Measurements from ENCODE around the gene PRG3. TPM values are rescaled to one million over a fixed set of nuclear protein-coding genes. Genes with fewer than 3 reads are reported as not detected.
A peak's percentile ranks its signal among the peaks of the same experiment; 100 is the strongest.

The PRG3 gene
- total RNA-seq, 2 donors from 2014 or later, result not detected

DNA sequence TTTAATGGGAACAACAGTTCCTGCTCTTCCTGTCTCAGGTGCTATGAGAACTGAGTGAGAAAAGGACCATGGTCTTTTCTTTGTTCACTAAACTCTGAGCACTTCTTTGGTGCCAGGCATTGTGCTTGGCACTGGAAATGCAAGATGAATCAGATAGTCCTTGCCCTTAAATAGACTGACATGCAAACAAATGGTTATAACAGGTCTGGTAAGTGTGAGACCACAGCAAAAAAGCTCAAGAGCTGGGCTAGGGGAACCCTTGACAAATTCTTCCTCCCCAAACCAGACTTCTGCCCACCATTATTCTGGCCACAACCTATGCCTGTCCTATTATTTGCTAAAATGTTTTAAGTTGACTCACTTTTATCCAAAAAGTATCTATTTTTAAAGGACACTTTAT, 40.9 kb upstream of the PRG3 start:
- Histone ChIP-seq H3K4me1 (peaks cover 0 to 42% of the 10 kb centered on the region in 2 donors), H3K27me3 (no peaks in the 10 kb centered on the region), H3K9me3 (no peaks in the 10 kb centered on the region), H3K27ac (no peak overlapping the region), H3K4me3 (no peak overlapping the region), H3K36me3 (peaks cover 37% of the 10 kb centered on the region)
- no peak for DNase-seq (ENCODE audit: low spot score)
- TF ChIP-seq, protein P1, sequence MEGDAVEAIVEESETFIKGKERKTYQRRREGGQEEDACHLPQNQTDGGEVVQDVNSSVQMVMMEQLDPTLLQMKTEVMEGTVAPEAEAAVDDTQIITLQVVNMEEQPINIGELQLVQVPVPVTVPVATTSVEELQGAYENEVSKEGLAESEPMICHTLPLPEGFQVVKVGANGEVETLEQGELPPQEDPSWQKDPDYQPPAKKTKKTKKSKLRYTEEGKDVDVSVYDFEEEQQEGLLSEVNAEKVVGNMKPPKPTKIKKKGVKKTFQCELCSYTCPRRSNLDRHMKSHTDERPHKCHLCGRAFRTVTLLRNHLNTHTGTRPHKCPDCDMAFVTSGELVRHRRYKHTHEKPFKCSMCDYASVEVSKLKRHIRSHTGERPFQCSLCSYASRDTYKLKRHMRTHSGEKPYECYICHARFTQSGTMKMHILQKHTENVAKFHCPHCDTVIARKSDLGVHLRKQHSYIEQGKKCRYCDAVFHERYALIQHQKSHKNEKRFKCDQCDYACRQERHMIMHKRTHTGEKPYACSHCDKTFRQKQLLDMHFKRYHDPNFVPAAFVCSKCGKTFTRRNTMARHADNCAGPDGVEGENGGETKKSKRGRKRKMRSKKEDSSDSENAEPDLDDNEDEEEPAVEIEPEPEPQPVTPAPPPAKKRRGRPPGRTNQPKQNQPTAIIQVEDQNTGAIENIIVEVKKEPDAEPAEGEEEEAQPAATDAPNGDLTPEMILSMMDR (IDR thresholded peaks at IDR 0.05), result no peak

DNA sequence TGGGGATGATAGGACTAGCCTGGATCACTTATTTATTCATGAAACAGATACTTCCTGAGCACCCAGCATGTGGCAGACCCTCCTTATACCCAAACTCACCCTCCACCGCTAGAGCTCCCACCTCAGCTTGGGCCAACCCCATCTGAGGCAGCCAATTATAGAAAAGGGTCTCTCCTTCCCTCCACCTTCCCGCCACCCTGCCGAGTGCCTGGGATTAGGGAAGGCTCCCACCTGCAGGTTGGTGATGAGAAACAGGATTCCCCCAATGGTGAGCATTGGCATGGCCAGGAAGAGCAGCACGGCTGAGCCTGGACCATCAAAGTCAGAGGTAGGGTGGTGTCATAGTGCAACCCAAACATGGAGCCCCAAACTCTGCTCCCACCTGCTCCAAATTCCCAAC, 40.1 kb upstream of the PRG3 start:
- Histone ChIP-seq H3K36me3 (peaks cover 44% of the 10 kb centered on the region), H3K27me3 (no peaks in the 10 kb centered on the region)
- TF ChIP-seq, protein P1 (IDR thresholded peaks at IDR 0.05), result no peak

DNA sequence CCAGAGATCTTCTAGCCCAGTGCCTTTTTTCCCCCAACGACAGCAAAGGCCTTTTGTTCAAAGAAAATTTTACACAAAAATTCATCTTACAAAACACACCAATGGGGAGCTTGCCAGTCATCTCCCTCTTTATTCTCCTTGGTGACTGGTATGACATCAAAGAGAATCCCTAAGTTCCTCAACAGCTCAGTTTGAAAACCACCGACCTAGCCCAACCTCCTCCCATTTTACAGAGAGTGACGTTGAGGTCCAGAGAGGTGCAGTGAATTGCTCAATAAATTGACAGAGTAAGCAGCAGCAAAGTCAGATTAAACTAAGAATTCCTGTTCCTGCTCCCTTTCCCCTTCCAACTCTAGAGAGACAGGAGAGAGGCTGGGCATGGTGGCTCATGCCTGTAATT, 38.2 kb upstream of the PRG3 start:
- peaks cover 63% of the 10 kb centered on the region for H3K36me3 ChIP-seq
- no peaks in the 10 kb centered on the region for H3K9me3 ChIP-seq
- TF ChIP-seq, protein P1 (IDR thresholded peaks at IDR 0.05), result no peak
- H3K27ac ChIP-seq, result no peak overlapping the region
- no peak for DNase-seq (ENCODE audit: low spot score)
- peaks cover 0 to 16% of the 10 kb centered on the region in 2 donors for H3K4me1 ChIP-seq
- no peaks in the 10 kb centered on the region for H3K27me3 ChIP-seq
- H3K4me3 ChIP-seq, result no peak overlapping the region

More for the DNA sequence above, 40.1 kb upstream of the PRG3 start:
- H3K4me1 ChIP-seq, result peaks cover 0 to 35% of the 10 kb centered on the region in 2 donors
- no peaks in the 10 kb centered on the region for H3K9me3 ChIP-seq
- H3K27ac ChIP-seq, result no peak overlapping the region
- DNase-seq (ENCODE audit: low spot score), result no peak
- no peak overlapping the region for H3K4me3 ChIP-seq

DNA sequence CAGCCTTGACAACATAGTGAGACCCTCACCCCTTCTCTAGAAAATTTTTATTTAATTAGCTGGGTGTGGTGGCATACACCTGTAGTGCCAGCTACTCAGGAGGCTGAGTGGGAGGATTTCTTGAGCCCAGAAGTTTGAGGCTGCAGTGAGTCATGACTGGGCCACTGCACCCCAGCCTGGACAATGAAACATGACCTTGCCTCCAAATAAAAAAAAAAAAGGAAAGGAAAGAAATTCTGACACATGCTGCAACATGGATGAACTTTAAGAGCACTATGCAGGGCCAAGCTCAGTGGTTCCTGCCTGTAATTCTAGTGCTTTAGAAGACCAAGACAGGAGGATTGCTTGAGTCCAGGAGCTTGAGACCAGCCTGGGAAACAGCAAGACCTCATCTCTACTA, 37.2 kb upstream of the PRG3 start:
- Histone ChIP-seq H3K27me3 (no peaks in the 10 kb centered on the region), H3K4me1 (peaks cover 0 to 11% of the 10 kb centered on the region in 2 donors), H3K9me3 (no peaks in the 10 kb centered on the region), H3K27ac (no peak overlapping the region), H3K4me3 (no peak overlapping the region), H3K36me3 (peaks cover 65% of the 10 kb centered on the region)
- TF ChIP-seq, protein P1 (IDR thresholded peaks at IDR 0.05), result no peak
- no peak for DNase-seq (ENCODE audit: low spot score)

DNA sequence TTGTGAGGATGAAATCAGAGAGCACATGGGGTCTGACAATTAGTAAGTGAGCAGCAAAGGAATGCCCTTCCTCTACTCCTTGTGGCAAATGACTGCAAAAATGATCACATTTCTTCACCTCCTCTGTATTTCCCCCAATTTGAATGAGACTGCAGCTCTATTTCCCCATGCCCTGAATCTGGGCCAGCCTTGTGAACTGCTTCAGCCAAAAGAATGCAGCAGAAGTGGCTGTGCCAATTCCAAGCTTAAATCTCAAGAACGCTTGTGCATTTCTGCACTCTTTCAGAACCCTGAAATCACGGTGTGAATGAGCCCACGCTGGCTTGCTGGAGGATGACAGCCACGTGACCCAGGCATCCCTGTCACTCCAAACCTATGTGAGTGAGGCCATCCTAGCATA, 36.1 kb upstream of the PRG3 start:
- TF ChIP-seq, protein P1 (IDR thresholded peaks at IDR 0.05), result no peak
- Histone ChIP-seq H3K4me1 (peaks cover 0 to 12% of the 10 kb centered on the region in 2 donors), H3K36me3 (peaks cover 71% of the 10 kb centered on the region), H3K27ac (no peak overlapping the region), H3K9me3 (no peaks in the 10 kb centered on the region), H3K27me3 (no peaks in the 10 kb centered on the region), H3K4me3 (no peak overlapping the region)
- peak; percentile 70 for DNase-seq (ENCODE audit: low spot score)

DNA sequence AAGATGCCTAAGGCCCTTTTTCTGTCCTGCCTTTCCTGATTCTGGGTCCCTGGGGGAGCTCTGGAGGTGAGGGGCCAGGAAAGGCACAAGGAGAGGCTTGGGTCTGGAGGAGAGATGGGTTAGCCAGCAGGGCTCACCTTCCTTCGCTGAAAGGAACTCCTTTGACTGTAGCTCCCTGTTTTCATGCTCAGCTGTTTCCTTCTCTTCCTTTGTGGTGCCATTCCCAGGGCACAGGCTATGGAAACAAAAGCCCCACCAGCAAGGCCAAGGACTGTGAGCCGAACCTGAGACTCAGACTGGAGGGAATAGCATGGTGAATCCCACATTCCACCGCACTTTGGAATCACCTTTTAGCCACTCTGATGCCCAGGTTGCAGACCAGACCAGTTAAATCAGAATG, 35.5 kb upstream of the PRG3 start:
- no peak for DNase-seq (ENCODE audit: low spot score)
- peaks cover 0 to 12% of the 10 kb centered on the region in 2 donors for H3K4me1 ChIP-seq
- no peaks in the 10 kb centered on the region for H3K9me3 ChIP-seq
- TF ChIP-seq, protein P1 (IDR thresholded peaks at IDR 0.05), result no peak
- H3K36me3 ChIP-seq, result peaks cover 75% of the 10 kb centered on the region
- no peaks in the 10 kb centered on the region for H3K27me3 ChIP-seq
- no peak overlapping the region for H3K4me3 ChIP-seq
- H3K27ac ChIP-seq, result no peak overlapping the region

Measured in right atrium auricular region (tissue), 2 donors.